HFFc6 (cell line): ENCODE results near the gene CCNYL1. TPM values are rescaled to one million over a fixed set of nuclear protein-coding genes. Genes with fewer than 3 reads are reported as not detected.

Experiments used
- DNase-seq: peaks from one replicate; pipeline ENCODE4 v3.0.0-alpha.2; 2018
- H3K27ac Mint-ChIP-seq: 2 replicates; pipeline ENCODE4 v1.8.0; 2020; ENCODE audit warnings: mild to moderate bottlenecking, mixed read lengths
- H3K27me3 Mint-ChIP-seq: 2 replicates; pipeline ENCODE4 v1.8.0; 2021; ENCODE audit warnings: mild to moderate bottlenecking, moderate library complexity, mixed read lengths; ENCODE audit not compliant: insufficient read depth
- H3K36me3 Mint-ChIP-seq: 2 replicates; pipeline ENCODE4 v1.8.0; 2021; ENCODE audit warnings: low read depth, mixed read lengths
- H3K4me1 Mint-ChIP-seq: 2 replicates; pipeline ENCODE4 v1.8.0; 2020; ENCODE audit warnings: low read depth, mixed read lengths
- H3K4me3 Mint-ChIP-seq: 2 replicates; pipeline ENCODE4 v1.8.0; 2020; ENCODE audit warnings: mild to moderate bottlenecking, moderate library complexity, mixed read lengths
- H3K9me3 Mint-ChIP-seq: 2 replicates; pipeline ENCODE4 v1.8.0; 2020; ENCODE audit warnings: mild to moderate bottlenecking, mixed read lengths
- total RNA-seq, 6 experiments: library from RNA; stranded (reverse); fragmentation: NEBNext Ultra II Directional; extraction: Animal tissue kit (Norgen Biotek cat#: 25700); gene quantifications; 2 replicates in 1 of 6; 3 replicates in 5 of 6; pipeline ENCODE4 v1.2.3, GENCODE V29; 2021
- TF ChIP-seq, protein P1 (sequence below): fragments of 200-600 bp; sonication (generic); IDR thresholded peaks from 2 replicates; pipeline ENCODE4 v1.5.0; 2021; ENCODE audit warnings: antibody characterized with exemption, mild to moderate bottlenecking

CCNYL1 gene
- total RNA-seq, 6 experiments from 2014 or later = 13.3 to 21.7 (median 17.5) TPM

DNA sequence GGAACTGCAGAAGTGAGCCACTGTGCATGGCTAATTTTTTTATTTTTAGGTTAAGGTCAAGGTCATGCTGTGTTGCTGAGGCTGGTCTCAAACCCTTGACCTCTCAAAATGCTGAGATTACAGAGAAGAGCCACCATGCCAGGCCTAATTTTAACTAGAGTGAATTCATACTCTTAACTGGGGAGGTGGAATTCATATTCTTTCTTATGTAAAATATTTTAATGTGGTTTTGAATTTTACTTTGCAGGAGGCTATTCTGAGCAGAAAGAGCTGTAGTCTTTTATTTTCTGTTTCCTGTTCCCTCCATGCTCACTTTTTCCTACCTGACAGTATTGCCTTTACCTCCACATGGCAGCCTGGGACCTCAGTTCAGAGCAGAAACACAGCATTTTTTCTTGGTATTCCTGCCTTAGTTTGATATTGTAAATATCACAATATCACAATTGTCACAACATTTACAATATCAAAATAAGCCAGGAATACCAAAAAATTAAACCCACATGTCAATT, 37.1 kb upstream of the CCNYL1 start:
- peaks cover 2% of the 10 kb centered on the region; the same call in 1 of the 2 replicates for H3K27me3 Mint-ChIP-seq
- no peak for DNase-seq
- no peaks in the 10 kb centered on the region for H3K36me3 Mint-ChIP-seq
- H3K4me3 Mint-ChIP-seq = no peak overlapping the region
- H3K27ac Mint-ChIP-seq = no peak overlapping the region
- TF ChIP-seq, protein P1, sequence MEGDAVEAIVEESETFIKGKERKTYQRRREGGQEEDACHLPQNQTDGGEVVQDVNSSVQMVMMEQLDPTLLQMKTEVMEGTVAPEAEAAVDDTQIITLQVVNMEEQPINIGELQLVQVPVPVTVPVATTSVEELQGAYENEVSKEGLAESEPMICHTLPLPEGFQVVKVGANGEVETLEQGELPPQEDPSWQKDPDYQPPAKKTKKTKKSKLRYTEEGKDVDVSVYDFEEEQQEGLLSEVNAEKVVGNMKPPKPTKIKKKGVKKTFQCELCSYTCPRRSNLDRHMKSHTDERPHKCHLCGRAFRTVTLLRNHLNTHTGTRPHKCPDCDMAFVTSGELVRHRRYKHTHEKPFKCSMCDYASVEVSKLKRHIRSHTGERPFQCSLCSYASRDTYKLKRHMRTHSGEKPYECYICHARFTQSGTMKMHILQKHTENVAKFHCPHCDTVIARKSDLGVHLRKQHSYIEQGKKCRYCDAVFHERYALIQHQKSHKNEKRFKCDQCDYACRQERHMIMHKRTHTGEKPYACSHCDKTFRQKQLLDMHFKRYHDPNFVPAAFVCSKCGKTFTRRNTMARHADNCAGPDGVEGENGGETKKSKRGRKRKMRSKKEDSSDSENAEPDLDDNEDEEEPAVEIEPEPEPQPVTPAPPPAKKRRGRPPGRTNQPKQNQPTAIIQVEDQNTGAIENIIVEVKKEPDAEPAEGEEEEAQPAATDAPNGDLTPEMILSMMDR = no peak
- no peaks in the 10 kb centered on the region for H3K9me3 Mint-ChIP-seq
- H3K4me1 Mint-ChIP-seq = peaks cover 15% of the 10 kb centered on the region

- Mint-ChIP-seq H3K27ac (no peak overlapping the region), H3K4me3 (no peak overlapping the region), H3K9me3 (no peaks in the 10 kb centered on the region), H3K36me3 (no peaks in the 10 kb centered on the region), H3K4me1 (peaks cover 15% of the 10 kb centered on the region), H3K27me3 (peaks cover 7% of the 10 kb centered on the region; the same call in 1 of the 2 replicates)
- TF ChIP-seq, protein P1 = no peak
- no peak for DNase-seq
Measured at GRCh38 chr2:207674826-207675225, 36.6 kb upstream of the CCNYL1 start.

DNA sequence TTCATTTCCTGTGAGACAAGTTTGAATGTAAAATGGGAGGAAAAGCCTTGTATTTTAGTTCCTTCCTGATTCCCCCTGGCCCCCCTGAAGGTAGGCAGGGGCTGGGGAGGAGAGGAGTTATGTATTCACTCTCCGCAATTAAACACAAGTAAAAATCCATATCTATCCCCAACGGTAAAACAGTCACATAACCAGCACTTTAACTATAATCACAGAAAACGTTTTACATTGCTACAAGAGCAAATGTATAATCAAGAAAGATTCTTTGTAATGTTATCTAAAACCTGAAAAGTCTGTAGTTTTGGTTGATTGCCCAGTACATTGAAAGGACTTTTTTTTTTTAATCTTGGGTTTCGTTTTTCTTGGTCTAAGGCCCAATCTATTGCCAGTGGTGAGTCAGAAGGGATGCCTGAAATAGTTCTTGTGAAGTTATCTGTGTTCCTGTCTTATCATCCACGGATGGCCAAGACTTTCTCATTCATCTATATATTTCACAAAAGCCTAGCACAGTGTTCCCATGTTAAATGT, 34.5 kb upstream of the CCNYL1 start:
- DNase-seq = peak; percentile 67
- H3K4me1 Mint-ChIP-seq = peaks cover 15% of the 10 kb centered on the region
- H3K36me3 Mint-ChIP-seq = no peaks in the 10 kb centered on the region
- H3K9me3 Mint-ChIP-seq = no peaks in the 10 kb centered on the region
- TF ChIP-seq, protein P1 = no peak
- peak overlapping the region; percentile 43 for H3K27ac Mint-ChIP-seq
- H3K27me3 Mint-ChIP-seq = peaks cover 7% of the 10 kb centered on the region; the same call in 1 of the 2 replicates
- H3K4me3 Mint-ChIP-seq = peak overlapping the region; percentile 56

- H3K4me3 Mint-ChIP-seq = no peak overlapping the region
- H3K27ac Mint-ChIP-seq = no peak overlapping the region
- H3K27me3 Mint-ChIP-seq = peaks cover 9% of the 10 kb centered on the region; the same call in 1 of the 2 replicates
Measured at GRCh38 chr2:207681431-207681830, 30.0 kb upstream of the CCNYL1 start.

DNA sequence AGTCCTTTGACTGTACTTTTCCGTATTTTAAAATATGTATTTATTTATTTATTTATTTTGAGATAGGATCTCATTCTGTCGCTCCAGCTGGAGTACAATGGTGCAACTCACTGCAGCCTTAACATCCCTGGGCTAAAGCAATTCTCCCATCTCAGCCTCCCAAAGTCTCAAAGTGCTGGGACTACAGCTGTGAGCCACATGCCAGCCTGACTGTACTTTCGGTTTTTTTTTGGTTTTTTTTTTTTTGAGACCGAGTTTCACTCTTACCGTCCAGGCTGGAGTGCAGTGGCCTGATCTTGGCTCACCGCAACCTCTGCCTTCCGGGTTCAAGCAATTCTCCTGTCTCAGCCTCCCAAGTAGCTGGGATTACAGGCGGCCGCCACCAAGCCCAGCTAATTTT, 28.9 kb upstream of the CCNYL1 start:
- H3K4me3 Mint-ChIP-seq = no peak overlapping the region
- no peak overlapping the region for H3K27ac Mint-ChIP-seq
- H3K9me3 Mint-ChIP-seq = no peaks in the 10 kb centered on the region
- no peak for DNase-seq
- no peaks in the 10 kb centered on the region for H3K36me3 Mint-ChIP-seq
- peaks cover 18% of the 10 kb centered on the region for H3K4me1 Mint-ChIP-seq
- TF ChIP-seq, protein P1 = no peak
- H3K27me3 Mint-ChIP-seq = peaks cover 10% of the 10 kb centered on the region

More at GRCh38 chr2:207681431-207681830, 30.0 kb upstream of the CCNYL1 start:
- no peaks in the 10 kb centered on the region for H3K9me3 Mint-ChIP-seq
- DNase-seq = no peak
- TF ChIP-seq, protein P1 = no peak
- H3K4me1 Mint-ChIP-seq = peaks cover 28% of the 10 kb centered on the region
- H3K36me3 Mint-ChIP-seq = no peaks in the 10 kb centered on the region
